GM18858 (cell line): ENCODE measurements around the gene ATP5F1E.
"Not testable (repeated sequence)": the region's sequence is repeated elsewhere in the genome, so short reads cannot be mapped to it uniquely, and the experiment has no call there.

Experiments
- ATAC-seq: cut with Tn5 transposase; IDR thresholded peaks from one replicate; pipeline ENCODE4 v1.9.1; 2021; ENCODE audit not compliant: unreplicated experiment

Gene ATP5F1E

DNA sequence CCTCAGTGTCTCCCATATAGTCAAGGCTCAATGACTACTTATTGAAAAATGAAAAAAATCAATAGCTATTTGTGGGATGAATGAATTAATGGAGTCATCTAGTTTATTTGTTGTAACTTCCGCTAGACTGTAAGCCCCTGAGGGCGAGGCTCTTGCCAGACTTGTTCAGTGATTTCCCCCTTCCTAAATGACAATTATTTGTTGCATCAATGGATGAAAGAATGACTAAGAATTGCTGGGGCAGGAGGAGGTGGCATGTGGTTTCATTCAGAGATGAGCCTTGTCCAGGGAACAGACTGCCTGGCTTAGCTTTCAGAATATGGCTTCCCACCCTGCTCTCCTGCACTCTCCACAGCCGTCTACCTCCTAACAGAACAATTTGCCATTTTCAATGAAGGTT is 11.6 kb upstream of the ATP5F1E start:
- no peak for ATAC-seq

DNA sequence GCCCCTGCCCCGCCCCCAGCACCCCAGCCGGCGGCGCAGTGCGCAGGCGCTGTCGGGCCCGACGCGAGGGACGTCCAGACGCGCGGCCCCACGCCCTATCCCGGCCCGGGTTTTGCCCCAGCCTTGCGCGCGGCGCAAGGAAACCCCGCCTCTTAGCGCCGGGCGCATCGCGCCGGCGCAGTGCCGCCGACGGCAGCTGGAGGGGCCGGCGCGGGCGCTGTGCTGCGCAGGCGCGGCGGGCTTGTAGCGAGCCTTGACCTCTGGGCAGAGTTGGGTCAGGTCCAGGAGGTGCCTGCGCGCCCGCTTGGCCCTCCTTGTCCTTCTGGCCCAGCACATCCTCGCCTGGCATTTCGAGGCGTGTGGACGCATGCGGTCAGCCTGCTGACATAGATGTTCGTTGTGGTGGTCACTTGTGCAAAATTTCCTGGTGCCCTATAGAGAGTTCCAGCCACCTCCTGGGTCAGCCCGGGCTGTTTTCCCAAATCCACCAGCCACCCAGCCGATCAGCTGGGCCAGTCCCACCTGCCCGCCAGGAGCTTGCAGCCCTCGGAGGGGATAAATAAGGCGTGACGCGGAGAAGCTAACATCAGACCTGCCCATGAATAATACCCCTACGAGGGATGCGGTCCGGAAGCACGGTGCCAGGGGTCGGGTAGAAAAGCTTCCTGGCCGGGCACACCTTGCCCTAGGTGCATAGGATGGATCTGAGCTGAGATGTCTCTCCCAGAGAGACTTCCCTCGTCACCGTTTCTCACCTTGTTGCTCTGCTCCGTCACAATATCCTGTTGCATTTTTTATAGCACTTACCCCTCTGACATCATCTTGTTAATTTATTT is 10.9 kb upstream of the ATP5F1E start:
- ATAC-seq = peak; percentile 81

DNA sequence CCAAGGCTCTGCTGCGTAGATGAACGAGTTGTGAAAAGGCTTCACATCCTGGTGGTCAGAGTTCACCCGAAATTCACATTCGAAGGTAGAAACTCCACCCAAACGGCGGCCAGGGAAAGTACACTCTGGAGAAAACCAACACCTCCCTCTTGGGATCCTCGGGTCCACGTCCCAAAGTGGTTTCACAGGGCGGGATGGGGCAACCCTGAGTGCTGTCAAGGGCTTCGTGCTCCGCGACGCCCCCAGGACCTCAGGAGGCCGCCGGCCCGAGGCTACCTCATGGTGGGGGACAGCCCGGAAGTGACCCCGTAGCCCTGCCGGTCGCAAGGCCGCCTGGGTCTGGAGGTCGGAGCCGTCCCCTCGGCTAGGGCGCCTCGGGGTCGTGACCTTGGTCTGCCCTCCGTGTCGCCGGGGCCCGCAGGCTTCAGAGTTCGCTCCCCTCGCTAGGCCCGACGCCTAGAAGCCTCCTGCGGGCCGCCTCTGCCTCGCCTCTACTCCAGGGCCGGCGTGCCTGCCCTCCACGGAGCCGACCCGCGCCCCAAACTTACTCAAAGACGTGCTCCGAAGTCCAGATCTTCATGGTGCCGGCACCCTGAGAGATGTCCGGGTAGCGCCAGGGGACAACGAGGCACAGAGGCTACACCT is 10.1 kb upstream of the ATP5F1E start, which contains the start of gene PRELID3B:
Gene PRELID3B (minus strand): TSS at position 636 of the 645 bp plus-strand sequence. CDS start 56 bp downstream, at position 580.
- peak; percentile 9 for ATAC-seq

DNA sequence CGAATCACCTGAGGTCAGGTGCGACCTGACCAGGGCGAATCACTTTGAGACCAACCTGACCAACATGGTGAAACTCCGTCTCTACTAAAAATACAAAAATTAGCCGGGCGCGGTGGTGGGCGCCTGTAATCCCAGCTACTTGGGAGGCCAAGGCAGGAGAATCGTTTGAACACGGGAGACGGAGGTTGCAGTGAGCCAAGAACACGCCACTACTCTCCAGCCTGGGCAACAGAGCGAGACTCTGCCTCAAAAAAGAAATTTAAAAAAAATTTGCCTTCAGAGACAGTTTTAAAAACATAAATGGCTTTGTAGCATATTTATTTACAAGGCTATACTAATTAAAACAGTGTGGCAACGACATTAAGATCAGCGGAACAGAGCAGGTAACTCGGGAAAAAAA is 9.4 kb upstream of the ATP5F1E start:
- ATAC-seq = not testable (repeated sequence)

DNA sequence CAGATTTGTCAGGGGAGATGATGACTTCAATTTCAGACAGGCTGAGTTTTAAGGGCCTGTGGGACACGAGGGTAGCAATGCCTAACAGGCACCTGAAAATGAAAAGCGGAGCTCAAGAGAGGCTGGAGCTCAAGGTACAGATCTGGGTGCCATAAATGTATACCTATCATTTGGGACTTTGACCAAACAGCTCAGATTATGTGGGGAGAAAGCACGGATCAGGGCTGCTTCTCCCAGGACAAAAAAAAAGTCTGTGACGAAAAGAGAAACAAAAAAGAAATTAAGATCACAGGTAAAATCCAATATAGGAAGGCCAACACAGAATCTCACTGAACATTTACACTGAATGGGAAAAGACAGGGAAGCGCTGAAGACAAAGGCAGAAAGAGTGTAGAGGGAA is 8.5 kb upstream of the ATP5F1E start:
- no peak for ATAC-seq

DNA sequence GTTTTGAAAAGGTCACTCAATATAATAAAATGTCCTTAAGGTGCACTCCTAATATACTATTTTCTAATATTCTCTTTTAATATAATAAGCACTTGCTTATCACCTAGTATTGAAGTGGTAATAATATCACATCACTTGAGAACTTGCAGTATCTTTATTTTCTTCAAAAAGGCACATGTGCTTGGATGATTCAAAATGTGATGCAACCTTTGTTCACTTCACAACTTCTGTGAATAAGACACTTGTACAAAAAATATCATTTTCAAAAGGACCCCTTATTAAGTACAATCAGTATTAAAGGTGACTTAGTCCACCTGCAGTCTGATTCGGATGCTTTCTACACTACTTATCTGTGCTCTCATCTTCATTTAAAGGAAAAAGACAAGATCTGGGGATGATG is 7.1 kb upstream of the ATP5F1E start:
- ATAC-seq = no peak

DNA sequence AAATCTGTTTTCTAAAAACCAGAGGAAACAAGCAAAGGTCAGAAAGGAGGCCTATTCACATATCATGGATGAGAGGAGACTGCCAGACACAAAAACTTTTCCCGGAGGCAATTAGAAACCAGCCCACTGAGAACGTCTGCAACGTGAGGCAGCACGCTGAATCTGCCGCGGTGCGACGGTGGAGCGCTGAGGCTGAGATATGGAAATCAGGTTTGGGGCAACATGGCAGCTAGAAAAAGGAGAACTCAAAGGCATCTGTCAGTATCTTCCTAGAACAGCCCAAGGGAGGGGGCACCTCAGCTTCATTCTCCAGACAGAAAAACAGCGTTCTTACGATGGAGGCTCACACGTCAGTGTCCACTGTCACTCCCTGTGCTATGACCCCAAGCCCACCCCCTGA is 5.3 kb upstream of the ATP5F1E start:
- ATAC-seq = no peak

DNA sequence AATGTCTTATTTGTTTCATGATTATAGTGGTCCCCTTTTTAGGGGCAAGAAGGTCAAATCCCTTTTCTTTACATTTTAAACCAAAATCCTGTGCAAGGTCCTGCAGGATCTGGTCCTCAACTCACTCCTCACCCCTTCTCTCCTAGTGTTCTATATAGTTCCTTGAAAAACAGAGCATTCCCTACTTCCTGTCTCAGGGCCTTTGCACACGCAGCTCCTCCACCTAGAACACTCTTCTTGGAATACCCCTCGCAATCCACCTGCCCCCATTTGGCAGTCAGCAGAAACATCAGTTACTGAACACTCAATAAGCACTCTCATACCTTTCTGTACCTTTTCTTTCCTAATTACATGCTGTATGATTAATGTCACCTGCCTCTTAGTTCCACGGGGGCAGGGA is 3.2 kb upstream of the ATP5F1E start:
- ATAC-seq = no peak

DNA sequence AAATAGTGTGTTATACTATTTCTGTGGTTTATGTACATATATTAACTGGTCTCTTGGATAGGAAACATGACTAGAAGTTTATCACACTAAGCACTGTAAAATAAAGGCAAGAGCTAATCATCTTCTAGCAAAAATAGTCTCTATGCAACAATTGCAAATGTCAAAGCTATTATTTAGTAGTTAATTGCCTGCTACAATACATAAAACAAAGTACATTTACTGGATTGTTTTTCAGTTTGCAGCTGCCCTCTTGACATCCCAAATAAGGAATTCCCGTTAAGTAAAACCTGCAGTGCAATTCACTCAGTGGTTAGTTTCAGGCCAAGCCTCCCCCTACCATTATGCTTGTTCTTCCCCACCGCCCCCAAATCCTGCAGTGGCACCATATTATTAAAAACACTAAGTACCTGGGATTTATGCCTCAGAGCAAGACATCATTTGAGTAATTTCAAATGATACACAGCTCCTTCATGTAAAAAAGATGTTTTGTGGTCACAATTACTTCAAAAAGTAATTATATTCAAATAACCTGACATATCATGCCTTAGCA is 1.6 kb upstream of the ATP5F1E start:
- no peak for ATAC-seq

DNA sequence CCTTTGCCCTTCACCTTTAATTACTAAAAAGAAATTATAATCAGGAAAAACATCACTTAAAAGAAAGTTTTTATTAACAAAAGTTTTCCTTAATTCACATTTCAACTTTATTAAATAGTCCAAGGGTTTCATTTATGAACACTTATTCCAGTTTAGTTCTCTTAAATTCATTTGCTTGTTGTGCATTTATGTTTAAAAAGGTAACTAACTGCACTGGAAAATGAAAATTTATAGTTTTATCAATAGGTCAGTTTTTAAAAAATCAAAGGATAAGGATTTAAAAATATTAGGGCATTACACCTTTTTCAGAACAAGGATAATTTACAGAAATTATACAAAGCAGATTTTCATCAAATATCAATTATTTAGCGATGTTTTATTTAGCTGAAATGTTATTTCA is 958 bp upstream of the ATP5F1E start:
- ATAC-seq = no peak

DNA sequence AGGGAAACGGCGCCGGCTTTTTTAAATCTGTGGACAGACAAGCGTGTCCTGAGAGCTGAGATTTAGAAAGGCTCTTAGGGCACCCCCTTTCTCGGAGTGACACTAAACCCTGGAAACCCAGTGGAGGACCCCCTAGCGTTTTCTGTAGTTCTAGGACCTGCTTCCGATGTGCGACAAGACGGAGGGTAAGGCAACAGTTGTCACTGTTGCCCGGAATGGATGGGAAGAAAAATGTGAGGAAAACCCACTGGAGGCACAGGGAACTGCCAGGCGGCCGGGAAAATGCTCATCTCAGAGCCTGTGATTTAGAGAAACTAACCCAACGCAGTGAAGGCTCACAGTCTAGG is 551 bp upstream of the ATP5F1E start:
- no peak for ATAC-seq

DNA sequence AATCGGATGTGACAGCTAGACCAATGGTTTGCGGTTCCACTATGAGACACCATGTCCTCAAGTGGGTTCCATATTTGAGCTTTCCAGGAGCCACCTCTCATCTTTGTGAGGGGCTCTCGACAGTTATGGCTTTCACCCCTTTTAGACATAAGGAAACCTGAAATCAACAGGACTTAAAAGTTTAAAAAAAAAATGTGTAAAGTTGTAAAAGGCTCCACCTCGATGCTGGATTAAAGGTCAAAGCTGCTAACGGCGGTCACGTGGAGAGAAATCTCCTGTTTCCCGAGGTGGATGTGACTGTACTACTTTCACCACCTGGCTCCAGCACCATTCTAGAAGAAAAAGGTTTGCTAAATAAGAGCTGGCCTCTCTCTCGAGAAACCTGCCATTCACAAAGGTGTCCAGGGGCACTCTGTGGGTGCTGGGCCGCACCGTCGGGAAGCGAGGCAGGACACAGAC is 542 bp downstream of the ATP5F1E start:
- ATAC-seq = no peak

DNA sequence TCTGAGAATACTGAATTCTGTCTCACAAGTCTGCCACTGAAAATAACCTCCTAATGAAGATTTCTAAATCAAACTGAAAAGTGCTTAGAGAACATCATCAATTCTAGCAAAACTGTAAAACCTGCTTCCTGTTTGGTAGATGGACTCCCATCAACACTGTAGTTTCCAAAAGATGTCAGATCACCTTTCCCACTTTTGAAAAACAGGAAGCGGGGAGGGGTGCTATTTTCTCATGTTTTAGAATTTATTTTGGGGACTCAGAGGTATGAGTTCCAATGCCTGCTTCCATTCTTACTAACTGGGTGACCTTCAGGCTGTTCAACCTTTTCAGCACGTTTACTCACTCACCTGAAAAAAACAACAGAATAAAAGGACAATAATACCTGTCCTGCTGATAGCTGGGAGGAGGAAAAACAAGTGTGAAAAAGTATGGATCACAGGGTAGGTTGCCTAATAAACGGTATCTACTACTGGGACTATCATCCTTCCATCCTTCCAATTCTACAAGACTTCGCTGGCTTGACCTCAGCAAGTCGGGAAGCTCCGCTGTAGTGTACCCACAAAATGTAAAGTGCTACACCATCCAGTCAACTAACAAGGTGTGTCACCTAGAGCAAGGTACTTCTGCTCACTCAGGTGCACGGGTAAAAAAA is 1.1 kb downstream of the ATP5F1E start:
- no peak for ATAC-seq

DNA sequence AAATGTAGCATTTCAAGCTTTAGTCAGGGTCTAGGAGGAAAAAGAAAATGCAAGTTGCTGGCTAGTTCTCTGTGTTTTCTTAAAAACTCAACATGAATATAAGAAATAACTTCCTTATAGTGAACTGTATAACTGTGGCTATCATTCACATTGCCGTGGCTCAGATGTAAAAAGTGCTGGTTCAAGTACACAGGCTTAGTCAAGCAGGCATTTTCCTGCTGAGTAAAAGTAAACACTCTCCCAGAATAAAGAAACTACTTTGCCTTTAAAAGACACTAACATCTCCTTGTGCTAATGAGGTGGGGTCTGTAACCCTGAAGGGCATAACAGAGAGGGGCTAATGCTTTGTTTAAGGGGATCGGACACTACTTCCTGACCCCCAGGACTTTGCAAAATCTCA is 3.3 kb downstream of the ATP5F1E start:
- no peak for ATAC-seq

DNA sequence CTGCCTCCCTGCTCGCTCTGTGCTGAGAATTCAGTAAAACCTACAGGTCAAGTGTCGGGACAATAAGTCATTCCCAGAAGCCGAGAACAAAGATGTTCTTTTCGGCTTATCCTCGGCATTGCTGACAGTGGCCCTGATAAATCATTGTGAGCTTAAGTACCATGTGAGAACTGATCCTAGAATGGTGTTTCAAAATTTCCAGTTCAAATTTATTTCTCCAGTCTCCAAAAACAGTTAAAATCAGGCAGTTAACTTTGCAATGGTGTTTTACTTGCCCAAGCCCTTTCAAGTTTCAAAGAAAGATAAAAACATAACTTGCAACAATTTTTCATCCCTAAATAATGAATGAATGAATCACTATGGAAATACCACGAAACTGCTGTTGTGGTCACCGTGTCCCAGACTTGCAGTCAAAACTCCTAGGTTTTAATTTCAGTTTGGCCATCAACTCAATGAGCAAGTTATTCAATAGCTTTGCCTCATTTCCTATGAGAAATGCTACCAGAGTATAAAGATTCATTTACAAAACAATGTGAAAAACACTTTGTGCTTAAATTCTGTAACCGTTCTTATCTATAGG is 4.3 kb downstream of the ATP5F1E start:
- no peak for ATAC-seq

DNA sequence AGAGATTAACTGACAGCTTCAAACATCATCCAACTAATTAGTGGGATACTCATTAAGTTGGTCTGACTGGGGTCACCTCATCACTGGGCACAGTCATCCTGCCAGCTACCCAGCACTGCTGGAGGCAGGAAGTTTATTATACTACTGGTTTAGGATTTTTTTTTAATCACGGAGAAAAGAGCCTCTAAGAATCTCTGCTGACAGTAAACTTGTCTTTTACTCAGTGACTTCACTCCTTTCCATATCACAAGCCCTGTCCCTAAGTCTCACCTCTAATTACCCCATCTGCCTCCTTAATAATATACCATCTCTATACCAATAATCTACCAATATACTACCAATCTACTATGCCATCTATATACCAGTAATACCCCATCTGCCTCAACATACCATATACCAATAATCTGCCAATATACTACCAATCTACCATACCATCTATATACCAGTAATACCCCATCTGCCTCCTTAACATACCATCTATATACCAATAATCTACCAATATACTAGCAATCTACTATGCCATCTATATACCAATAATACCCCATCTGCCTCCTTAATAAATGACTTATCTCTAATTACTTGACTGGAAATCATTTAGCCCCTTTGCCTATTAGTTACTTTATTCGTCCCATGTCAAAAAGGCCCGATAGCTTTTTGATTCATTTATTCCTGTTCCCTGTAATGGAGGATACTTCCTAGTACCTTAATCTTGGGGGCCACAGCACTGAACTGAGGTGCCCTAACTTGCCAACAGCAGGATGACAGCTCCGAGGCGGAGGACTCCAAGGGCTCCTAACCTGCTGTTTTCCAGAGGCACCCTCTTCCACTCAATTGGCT is 5.0 kb downstream of the ATP5F1E start:
- no peak for ATAC-seq

DNA sequence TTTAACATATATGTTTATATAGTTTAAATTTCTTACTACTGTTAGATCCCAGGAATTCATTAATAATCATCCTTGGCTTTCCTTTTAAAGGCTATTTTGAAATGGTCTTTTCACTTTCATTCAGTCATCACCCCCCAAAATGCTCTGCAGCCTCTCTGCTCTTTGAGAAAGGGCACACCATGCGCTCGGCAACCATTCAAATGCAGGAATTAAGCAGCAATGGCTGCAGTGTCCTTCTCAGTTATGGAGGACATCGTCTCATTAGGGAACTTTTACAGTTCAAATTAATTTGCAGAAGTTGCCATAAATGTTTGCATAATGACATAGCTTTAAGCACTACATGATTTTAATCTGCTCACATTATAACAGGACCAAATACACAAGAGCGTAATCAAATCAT is 6.6 kb downstream of the ATP5F1E start:
- ATAC-seq = no peak

DNA sequence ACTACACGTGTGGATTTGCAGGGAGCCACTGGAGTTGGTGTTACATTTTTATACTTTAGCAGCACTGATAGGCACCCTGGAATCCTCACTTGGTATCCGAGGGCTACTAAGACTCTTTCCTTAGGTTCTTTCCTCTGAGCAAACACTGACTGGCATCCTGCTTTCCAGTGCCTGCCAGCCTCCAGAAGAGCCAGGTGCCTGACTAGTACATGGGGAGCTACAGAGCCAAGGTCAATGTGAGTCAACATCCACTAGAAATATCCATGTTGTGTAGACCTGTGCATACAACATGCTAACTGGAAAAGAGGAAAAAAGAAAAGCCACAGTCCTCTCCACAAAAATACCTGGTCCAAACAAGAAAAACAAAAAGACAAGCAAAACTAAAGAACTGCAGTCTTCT is 7.0 kb downstream of the ATP5F1E start:
- ATAC-seq = no peak

DNA sequence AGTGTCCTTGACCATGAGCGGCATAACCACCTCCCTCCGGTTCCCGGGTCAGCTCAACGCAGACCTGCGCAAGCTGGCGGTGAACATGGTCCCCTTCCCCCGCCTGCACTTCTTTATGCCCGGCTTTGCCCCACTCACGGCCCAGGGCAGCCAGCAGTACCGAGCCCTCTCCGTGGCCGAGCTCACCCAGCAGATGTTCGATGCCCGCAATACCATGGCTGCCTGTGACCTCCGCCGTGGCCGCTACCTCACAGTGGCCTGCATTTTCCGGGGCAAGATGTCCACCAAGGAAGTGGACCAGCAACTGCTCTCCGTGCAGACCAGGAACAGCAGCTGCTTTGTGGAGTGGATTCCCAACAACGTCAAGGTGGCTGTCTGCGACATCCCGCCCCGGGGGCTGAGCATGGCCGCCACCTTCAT is 8.0 kb downstream of the ATP5F1E start:
- ATAC-seq = no peak

DNA sequence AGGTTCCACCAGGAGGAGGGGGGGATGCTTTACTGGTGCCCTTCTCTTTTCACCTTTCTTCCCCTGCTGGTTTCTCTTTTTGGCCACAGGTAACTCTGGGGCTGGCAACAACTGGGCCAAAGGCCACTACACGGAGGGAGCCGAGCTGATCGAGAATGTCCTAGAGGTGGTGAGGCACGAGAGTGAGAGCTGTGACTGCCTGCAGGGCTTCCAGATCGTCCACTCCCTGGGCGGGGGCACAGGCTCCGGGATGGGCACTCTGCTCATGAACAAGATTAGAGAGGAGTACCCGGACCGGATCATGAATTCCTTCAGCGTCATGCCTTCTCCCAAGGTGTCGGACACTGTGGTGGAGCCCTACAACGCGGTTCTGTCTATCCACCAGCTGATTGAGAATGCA is 8.5 kb downstream of the ATP5F1E start:
- no peak for ATAC-seq
